Activated T-helper 1 cell treated with anti-CD3 and anti-CD28 coated beads, Interleukin-12 subunit alpha, Interleukin-12 subunit beta, Interleukin-2, Interleukin-4 antibody, amounts not matched to agents 30 ng/mL and 10 ng/mL and 1 ng/mL, durations not matched to agents 14 hours and 24 hours and 36 hours (primary cell): ENCODE measurements around the gene TTC22. TPM values are rescaled to one million over a fixed set of nuclear protein-coding genes. Genes with fewer than 3 reads are reported as not detected.

Source experiments
- DNase-seq: peaks from one replicate; pipeline ENCODE4 v3.0.0; 2021; ENCODE audit warnings: low spot score
- H3K27ac Mint-ChIP-seq: one replicate; pipeline ENCODE4 v1.8.0; 2021; ENCODE audit warnings: mild to moderate bottlenecking, mixed read lengths
- H3K27me3 Mint-ChIP-seq: one replicate; pipeline ENCODE4 v1.8.0; 2022; ENCODE audit warnings: mild to moderate bottlenecking, moderate library complexity, mixed read lengths; ENCODE audit not compliant: insufficient read depth
- H3K36me3 Mint-ChIP-seq: one replicate; pipeline ENCODE4 v1.8.0; 2021; ENCODE audit warnings: low read depth, mixed read lengths
- H3K4me1 Mint-ChIP-seq: one replicate; pipeline ENCODE4 v1.8.0; 2021; ENCODE audit warnings: low read depth, mixed read lengths
- H3K4me3 Mint-ChIP-seq: one replicate; pipeline ENCODE4 v1.8.0; 2021; ENCODE audit warnings: mild to moderate bottlenecking, moderate library complexity, mixed read lengths
- H3K9me3 Mint-ChIP-seq: one replicate; pipeline ENCODE4 v1.8.0; 2021; ENCODE audit warnings: mixed read lengths
- intact Hi-C: fragments of 100-400 bp; cut with micrococcal nuclease; formaldehyde crosslinking; loops from one replicate; pipeline ENCODE4 v1.15.1; 2024
- total RNA-seq: library from RNA; stranded (reverse); gene quantifications from 2 replicates; pipeline ENCODE4 v1.2.3, GENCODE V29; 2022

TTC22 gene
- total RNA-seq, 1 donor from 2014 or later, result 2.3 TPM

- Mint-ChIP-seq H3K9me3 (no peaks in the 10 kb centered on the region), H3K4me3 (no peak overlapping the region), H3K4me1 (no peaks in the 10 kb centered on the region), H3K36me3 (peaks cover 11% of the 10 kb centered on the region), H3K27me3 (peaks cover 2% of the 10 kb centered on the region), H3K27ac (no peak overlapping the region)
- DNase-seq, result no peak
- intact Hi-C loops, result no loop called here
Measured at GRCh38 chr1:54744696-54745095, 56.4 kb downstream of the TTC22 start.

- intact Hi-C loops, result no loop called here
- Mint-ChIP-seq H3K9me3 (no peaks in the 10 kb centered on the region), H3K36me3 (peaks cover 11% of the 10 kb centered on the region), H3K27ac (peak overlapping the region; percentile 21), H3K4me1 (no peaks in the 10 kb centered on the region), H3K27me3 (no peaks in the 10 kb centered on the region), H3K4me3 (no peak overlapping the region)
- DNase-seq, result no peak
Measured at GRCh38 chr1:54743416-54744226, 57.5 kb downstream of the TTC22 start.

GRCh38 chr1:54742282-54742681 lies 58.8 kb downstream of the TTC22 start:
- Mint-ChIP-seq H3K27me3 (no peaks in the 10 kb centered on the region), H3K27ac (no peak overlapping the region), H3K36me3 (peaks cover 20% of the 10 kb centered on the region), H3K9me3 (no peaks in the 10 kb centered on the region), H3K4me3 (no peak overlapping the region), H3K4me1 (no peaks in the 10 kb centered on the region)
- DNase-seq, result no peak
- intact Hi-C loops, result no loop called here

GRCh38 chr1:54741531-54741930 lies 59.6 kb downstream of the TTC22 start:
- intact Hi-C loops, result no loop called here
- no peaks in the 10 kb centered on the region for H3K4me1 Mint-ChIP-seq
- no peaks in the 10 kb centered on the region for H3K27me3 Mint-ChIP-seq
- H3K36me3 Mint-ChIP-seq, result peaks cover 27% of the 10 kb centered on the region
- H3K9me3 Mint-ChIP-seq, result no peaks in the 10 kb centered on the region
- H3K4me3 Mint-ChIP-seq, result no peak overlapping the region
- DNase-seq, result no peak
- no peak overlapping the region for H3K27ac Mint-ChIP-seq

GRCh38 chr1:54738244-54738643 lies 62.9 kb downstream of the TTC22 start:
- H3K27ac Mint-ChIP-seq, result no peak overlapping the region
- H3K9me3 Mint-ChIP-seq, result no peaks in the 10 kb centered on the region
- H3K4me1 Mint-ChIP-seq, result no peaks in the 10 kb centered on the region
- H3K36me3 Mint-ChIP-seq, result peaks cover 35% of the 10 kb centered on the region
- H3K27me3 Mint-ChIP-seq, result no peaks in the 10 kb centered on the region
- intact Hi-C loops, result no loop called here
- no peak for DNase-seq
- H3K4me3 Mint-ChIP-seq, result no peak overlapping the region

GRCh38 chr1:54736685-54737084 lies 64.4 kb downstream of the TTC22 start:
- no peak for DNase-seq
- Mint-ChIP-seq H3K4me1 (no peaks in the 10 kb centered on the region), H3K27me3 (no peaks in the 10 kb centered on the region), H3K27ac (no peak overlapping the region), H3K9me3 (no peaks in the 10 kb centered on the region), H3K36me3 (peaks cover 35% of the 10 kb centered on the region), H3K4me3 (no peak overlapping the region)
- intact Hi-C loops, result no loop called here

Other genes with a start within 250 kb of the TTC22 start
- gene FAM151A, start 177.8 kb downstream of the TTC22 start, total RNA-seq, result not detected in 2 replicates
- not detected in 2 replicates for gene MROH7, start 159.5 kb downstream of the TTC22 start, total RNA-seq
- gene TTC4, start 85.5 kb downstream of the TTC22 start, total RNA-seq, result 43.7 TPM in 2 replicates
- 5.9 and 6.7 TPM in 2 replicates for gene PARS2, start 36.8 kb downstream of the TTC22 start, total RNA-seq
- 206 and 211 TPM in 2 replicates for gene DHCR24, start 85.9 kb upstream of the TTC22 start, total RNA-seq
- not detected in 2 replicates for gene TMEM61, start 179.3 kb upstream of the TTC22 start, total RNA-seq
- not detected in 2 replicates for gene BSND, start 197.6 kb upstream of the TTC22 start, total RNA-seq
- gene PCSK9, start 238.2 kb upstream of the TTC22 start, total RNA-seq, result not detected in 2 replicates